ENCODE data around the gene SDK2. TPM values are rescaled to one million over a fixed set of nuclear protein-coding genes. Genes with fewer than 3 reads are reported as not detected.

SDK2 gene
- total RNA-seq, 2 donors from 2014 or later: 16.5 to 26.3 TPM

GRCh38 chr17:73415782-73416181, 228.5 kb downstream of the SDK2 start:
- WGBS: 95% methylated on average over 15 of the region's 15 CpGs
- Histone ChIP-seq H3K4me1 (replicated peaks) (no peaks in the 10 kb centered on the region), H3K27me3 (replicated peaks; ENCODE audit: insufficient read depth) (no peaks in the 10 kb centered on the region), H3K36me3 (no peaks in the 10 kb centered on the region), H3K4me3 (no peak overlapping the region), H3K27ac (no peak overlapping the region), H3K9me3 (no peaks in the 10 kb centered on the region)
- no peak for TF ChIP-seq CTCF (IDR thresholded peaks at IDR 0.05)
- no peak for TF ChIP-seq POLR2AphosphoS5 (IDR thresholded peaks at IDR 0.05)
- TF ChIP-seq POLR2A (IDR thresholded peaks at IDR 0.05): no peak
- DNase-seq (ENCODE audit: low spot score): no peak
- intact Hi-C loops (cut with DNase I): no loop called here

- DNase-seq (ENCODE audit: low spot score): no peak
- 89% methylated on average over 20 of the region's 20 CpGs for WGBS
- intact Hi-C loops (cut with DNase I): no loop called here
- no peaks in the 10 kb centered on the region for H3K4me1 ChIP-seq (replicated peaks)
- no peaks in the 10 kb centered on the region for H3K27me3 ChIP-seq (replicated peaks; ENCODE audit: insufficient read depth)
- H3K36me3 ChIP-seq: no peaks in the 10 kb centered on the region
- H3K4me3 ChIP-seq: no peak overlapping the region
- no peaks in the 10 kb centered on the region for H3K9me3 ChIP-seq
- H3K27ac ChIP-seq: no peak overlapping the region
- no peak for TF ChIP-seq POLR2A (IDR thresholded peaks at IDR 0.05)
- no peak for TF ChIP-seq POLR2AphosphoS5 (IDR thresholded peaks at IDR 0.05)
- no peak for TF ChIP-seq CTCF (IDR thresholded peaks at IDR 0.05)
Measured at GRCh38 chr17:73414171-73414955, 229.9 kb downstream of the SDK2 start.

- intact Hi-C loops (cut with DNase I): no loop called here
- Histone ChIP-seq H3K4me3 (no peak overlapping the region), H3K27me3 (replicated peaks; ENCODE audit: insufficient read depth) (no peaks in the 10 kb centered on the region), H3K27ac (no peak overlapping the region), H3K9me3 (no peaks in the 10 kb centered on the region), H3K36me3 (no peaks in the 10 kb centered on the region), H3K4me1 (replicated peaks) (no peaks in the 10 kb centered on the region)
- TF ChIP-seq POLR2A (IDR thresholded peaks at IDR 0.05) (no peak), CTCF (IDR thresholded peaks at IDR 0.05) (no peak), POLR2AphosphoS5 (IDR thresholded peaks at IDR 0.05) (no peak)
- WGBS: 81% methylated on average over 7 of the region's 7 CpGs
- no peak for DNase-seq (ENCODE audit: low spot score)
Measured at GRCh38 chr17:73412914-73413313, 231.3 kb downstream of the SDK2 start.

GRCh38 chr17:73411313-73411747, 232.9 kb downstream of the SDK2 start:
- TF ChIP-seq CTCF (IDR thresholded peaks at IDR 0.05) (no peak), POLR2A (IDR thresholded peaks at IDR 0.05) (no peak), POLR2AphosphoS5 (IDR thresholded peaks at IDR 0.05) (no peak)
- Histone ChIP-seq H3K9me3 (no peaks in the 10 kb centered on the region), H3K27me3 (replicated peaks; ENCODE audit: insufficient read depth) (no peaks in the 10 kb centered on the region), H3K4me3 (no peak overlapping the region), H3K27ac (no peak overlapping the region), H3K36me3 (no peaks in the 10 kb centered on the region), H3K4me1 (replicated peaks) (no peaks in the 10 kb centered on the region)
- intact Hi-C loops (cut with DNase I): no loop called here
- DNase-seq (ENCODE audit: low spot score): no peak
- WGBS: 77% methylated on average over 13 of the region's 13 CpGs

Measured in prostate gland (tissue), 2 donors.